Measurements from ENCODE around the gene LANCL2. TPM values are rescaled to one million over a fixed set of nuclear protein-coding genes. Genes with fewer than 3 reads are reported as not detected.

The LANCL2 gene
- total and polyA plus RNA-seq, 2 experiments from 2014 or later = 7.3 to 10.7 TPM

DNA sequence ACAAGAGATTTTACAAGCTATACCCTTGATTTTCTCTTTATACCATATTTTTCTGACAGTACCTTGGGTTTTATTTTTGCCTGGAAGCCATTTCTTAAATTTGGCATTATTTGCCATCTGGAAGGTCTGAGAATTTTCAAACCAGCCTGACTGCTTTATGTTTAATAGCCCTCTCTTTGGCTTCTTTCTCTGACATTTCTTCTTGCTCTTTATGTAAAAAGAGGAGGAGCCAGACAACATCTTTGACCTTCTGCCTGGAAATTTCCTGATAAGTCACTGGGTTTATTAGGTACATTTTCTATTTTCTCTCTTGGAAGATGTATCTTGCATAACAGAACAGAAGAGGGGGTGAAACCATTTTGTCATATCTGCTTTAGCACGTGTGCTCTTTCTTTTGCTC is 79.6 kb downstream of the LANCL2 start (continued):
- TF ChIP-seq, protein P1, sequence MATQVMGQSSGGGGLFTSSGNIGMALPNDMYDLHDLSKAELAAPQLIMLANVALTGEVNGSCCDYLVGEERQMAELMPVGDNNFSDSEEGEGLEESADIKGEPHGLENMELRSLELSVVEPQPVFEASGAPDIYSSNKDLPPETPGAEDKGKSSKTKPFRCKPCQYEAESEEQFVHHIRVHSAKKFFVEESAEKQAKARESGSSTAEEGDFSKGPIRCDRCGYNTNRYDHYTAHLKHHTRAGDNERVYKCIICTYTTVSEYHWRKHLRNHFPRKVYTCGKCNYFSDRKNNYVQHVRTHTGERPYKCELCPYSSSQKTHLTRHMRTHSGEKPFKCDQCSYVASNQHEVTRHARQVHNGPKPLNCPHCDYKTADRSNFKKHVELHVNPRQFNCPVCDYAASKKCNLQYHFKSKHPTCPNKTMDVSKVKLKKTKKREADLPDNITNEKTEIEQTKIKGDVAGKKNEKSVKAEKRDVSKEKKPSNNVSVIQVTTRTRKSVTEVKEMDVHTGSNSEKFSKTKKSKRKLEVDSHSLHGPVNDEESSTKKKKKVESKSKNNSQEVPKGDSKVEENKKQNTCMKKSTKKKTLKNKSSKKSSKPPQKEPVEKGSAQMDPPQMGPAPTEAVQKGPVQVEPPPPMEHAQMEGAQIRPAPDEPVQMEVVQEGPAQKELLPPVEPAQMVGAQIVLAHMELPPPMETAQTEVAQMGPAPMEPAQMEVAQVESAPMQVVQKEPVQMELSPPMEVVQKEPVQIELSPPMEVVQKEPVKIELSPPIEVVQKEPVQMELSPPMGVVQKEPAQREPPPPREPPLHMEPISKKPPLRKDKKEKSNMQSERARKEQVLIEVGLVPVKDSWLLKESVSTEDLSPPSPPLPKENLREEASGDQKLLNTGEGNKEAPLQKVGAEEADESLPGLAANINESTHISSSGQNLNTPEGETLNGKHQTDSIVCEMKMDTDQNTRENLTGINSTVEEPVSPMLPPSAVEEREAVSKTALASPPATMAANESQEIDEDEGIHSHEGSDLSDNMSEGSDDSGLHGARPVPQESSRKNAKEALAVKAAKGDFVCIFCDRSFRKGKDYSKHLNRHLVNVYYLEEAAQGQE (IDR thresholded peaks at IDR 0.05; ENCODE audit: unreplicated experiment) = no peak
- TF ChIP-seq STAT1 (IDR thresholded peaks at IDR 0.05; ENCODE audit: unreplicated experiment) = no peak
- no peak for TF ChIP-seq EZH2phosphoT487 (IDR thresholded peaks at IDR 0.05; ENCODE audit: unreplicated experiment)

DNA sequence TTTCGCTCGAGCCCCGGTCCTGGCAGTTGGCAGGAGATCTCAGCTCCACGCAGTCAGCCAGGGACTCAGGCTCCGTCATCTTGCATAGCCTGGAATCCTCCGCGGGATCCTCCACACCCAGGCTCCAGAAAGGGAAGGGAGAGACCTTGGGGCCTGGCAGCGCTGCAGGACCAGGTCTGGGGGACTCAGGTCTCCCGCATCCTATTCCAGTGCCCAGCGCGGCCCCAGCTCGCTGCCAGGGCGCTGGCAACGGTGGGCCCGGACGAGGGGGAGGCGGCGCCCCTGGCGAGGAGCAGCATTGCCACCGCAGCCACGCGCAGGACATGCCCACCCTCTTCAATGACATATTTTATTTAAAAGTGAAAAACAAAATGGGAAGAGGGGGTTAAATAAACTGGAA is 83.4 kb downstream of the LANCL2 start:
- Mint-ChIP-seq H3K27ac (no peak overlapping the region), H3K36me3 (ENCODE audit: low read depth) (no peaks in the 10 kb centered on the region; the same call in 2 of the 3 replicates), H3K9me3 (no peaks in the 10 kb centered on the region), H3K4me1 (no peaks in the 10 kb centered on the region), H3K27me3 (ENCODE audit: insufficient read depth, low read depth, poor library complexity) (peaks cover 2% of the 10 kb centered on the region), H3K4me3 (no peak overlapping the region)
- Histone ChIP-seq H3K27ac (ENCODE audit: low read depth) (no peak overlapping the region), H3F3A (replicated peaks; ENCODE audit: low read depth) (no peaks in the 10 kb centered on the region), H3K4me3 (no peak overlapping the region), H2AFZ (no peak overlapping the region), H3K9me2 (ENCODE audit: insufficient read depth) (no peaks in the 10 kb centered on the region), H3K79me2 (replicated peaks; ENCODE audit: insufficient read depth) (no peaks in the 10 kb centered on the region), H3K4me2 (no peak overlapping the region), H4K20me1 (replicated peaks; ENCODE audit: insufficient read depth) (0 out of 2 replicates have a peak, but pooled peaks cover 4% of the 10 kb centered on the region), H3K36me3 (ENCODE audit: insufficient read depth) (no peaks in the 10 kb centered on the region), H3K27me3 (ENCODE audit: insufficient read depth) (no peaks in the 10 kb centered on the region), H3K4me1 (ENCODE audit: insufficient read depth) (no peaks in the 10 kb centered on the region)
- ATAC-seq (peak; percentile 16), DNase-seq (ENCODE audit: low spot score) (no peak)
- TF ChIP-seq POLR2AphosphoS5 (IDR thresholded peaks at IDR 0.05; ENCODE audit: low read depth) (no peak), STAT1 (IDR thresholded peaks at IDR 0.05; ENCODE audit: unreplicated experiment) (no peak), EZH2 (IDR thresholded peaks at IDR 0.05; ENCODE audit: low read depth, unreplicated experiment) (no peak), CREB1 (CRISPR knock-in tag; IDR thresholded peaks at IDR 0.05; ENCODE audit: low read depth) (no peak), ZNF331 (CRISPR knock-in tag; IDR thresholded peaks at IDR 0.05; ENCODE audit: low read depth) (no peak), EZH2phosphoT487 (IDR thresholded peaks at IDR 0.05; ENCODE audit: unreplicated experiment) (no peak), JUNB (IDR thresholded peaks at IDR 0.05; ENCODE audit: unreplicated experiment) (no peak), ZNF114 (CRISPR knock-in tag; IDR thresholded peaks at IDR 0.05) (no peak), NANOG (IDR thresholded peaks at IDR 0.05; ENCODE audit: borderline replicate concordance) (no peak)
- TF ChIP-seq, protein P2, sequence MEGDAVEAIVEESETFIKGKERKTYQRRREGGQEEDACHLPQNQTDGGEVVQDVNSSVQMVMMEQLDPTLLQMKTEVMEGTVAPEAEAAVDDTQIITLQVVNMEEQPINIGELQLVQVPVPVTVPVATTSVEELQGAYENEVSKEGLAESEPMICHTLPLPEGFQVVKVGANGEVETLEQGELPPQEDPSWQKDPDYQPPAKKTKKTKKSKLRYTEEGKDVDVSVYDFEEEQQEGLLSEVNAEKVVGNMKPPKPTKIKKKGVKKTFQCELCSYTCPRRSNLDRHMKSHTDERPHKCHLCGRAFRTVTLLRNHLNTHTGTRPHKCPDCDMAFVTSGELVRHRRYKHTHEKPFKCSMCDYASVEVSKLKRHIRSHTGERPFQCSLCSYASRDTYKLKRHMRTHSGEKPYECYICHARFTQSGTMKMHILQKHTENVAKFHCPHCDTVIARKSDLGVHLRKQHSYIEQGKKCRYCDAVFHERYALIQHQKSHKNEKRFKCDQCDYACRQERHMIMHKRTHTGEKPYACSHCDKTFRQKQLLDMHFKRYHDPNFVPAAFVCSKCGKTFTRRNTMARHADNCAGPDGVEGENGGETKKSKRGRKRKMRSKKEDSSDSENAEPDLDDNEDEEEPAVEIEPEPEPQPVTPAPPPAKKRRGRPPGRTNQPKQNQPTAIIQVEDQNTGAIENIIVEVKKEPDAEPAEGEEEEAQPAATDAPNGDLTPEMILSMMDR (conservative IDR thresholded peaks at IDR 0.05; ENCODE audit: low read depth in 2 of 2) = no peak
- TF ChIP-seq, protein P1 (IDR thresholded peaks at IDR 0.05; ENCODE audit: unreplicated experiment) = no peak

All from GM23338 (cell line).